GM18505 (cell line): Measurements from ENCODE around the gene KCNAB1.

Source experiments
- ATAC-seq: cut with Tn5 transposase; IDR thresholded peaks from one replicate; pipeline ENCODE4 v1.9.1; 2021; ENCODE audit not compliant: unreplicated experiment
- POLR2A ChIP-seq: IDR thresholded peaks from 4 replicates; pipeline ENCODE4 v1.6.1; 2011; ENCODE audit warnings: borderline replicate concordance; ENCODE audit not compliant: insufficient read depth, insufficient read length; ENCODE audit errors: extremely low read depth

KCNAB1 gene

GRCh38 chr3:156300929-156301840 is 180.8 kb downstream of the KCNAB1 start:
- no peak for ATAC-seq

DNA sequence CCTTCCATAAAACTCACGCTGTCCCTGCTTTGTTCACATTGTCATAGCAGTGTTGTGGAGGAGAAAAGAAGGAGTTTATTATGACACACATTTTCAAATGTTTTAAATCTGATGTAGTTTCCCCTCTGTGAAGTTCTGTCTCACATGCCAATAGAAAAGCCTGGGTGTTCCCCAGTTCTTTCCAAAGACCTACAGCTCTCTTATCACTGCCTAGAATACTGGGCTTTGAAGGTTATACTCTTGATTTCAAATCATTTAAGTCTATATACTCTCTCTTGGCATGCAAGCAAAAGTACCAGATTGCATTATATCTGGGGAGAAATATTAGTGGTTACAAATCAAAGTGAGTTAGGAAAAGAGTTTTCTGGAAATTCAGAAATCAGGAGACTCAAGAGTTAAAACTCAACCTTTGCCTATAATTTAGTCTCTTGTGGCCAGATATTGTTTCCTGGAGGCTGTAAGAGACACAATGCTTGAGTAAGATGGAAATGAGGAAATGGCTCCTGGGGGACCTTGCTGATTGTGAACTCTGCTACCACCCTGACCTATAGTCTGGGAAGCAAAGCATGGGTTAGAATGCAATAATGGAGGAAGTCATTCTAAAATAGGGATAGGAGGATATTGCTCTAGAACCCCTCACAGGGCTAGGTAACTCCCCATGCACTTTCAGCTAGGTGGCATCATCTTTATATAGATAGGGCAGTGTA is 182.8 kb downstream of the KCNAB1 start:
- no peak for ATAC-seq
- TF ChIP-seq POLR2A, result no peak

More at GRCh38 chr3:156300929-156301840, 180.8 kb downstream of the KCNAB1 start:
- TF ChIP-seq POLR2A, result no peak

GRCh38 chr3:156304406-156304805 is 184.0 kb downstream of the KCNAB1 start:
- ATAC-seq, result no peak
- TF ChIP-seq POLR2A, result no peak

DNA sequence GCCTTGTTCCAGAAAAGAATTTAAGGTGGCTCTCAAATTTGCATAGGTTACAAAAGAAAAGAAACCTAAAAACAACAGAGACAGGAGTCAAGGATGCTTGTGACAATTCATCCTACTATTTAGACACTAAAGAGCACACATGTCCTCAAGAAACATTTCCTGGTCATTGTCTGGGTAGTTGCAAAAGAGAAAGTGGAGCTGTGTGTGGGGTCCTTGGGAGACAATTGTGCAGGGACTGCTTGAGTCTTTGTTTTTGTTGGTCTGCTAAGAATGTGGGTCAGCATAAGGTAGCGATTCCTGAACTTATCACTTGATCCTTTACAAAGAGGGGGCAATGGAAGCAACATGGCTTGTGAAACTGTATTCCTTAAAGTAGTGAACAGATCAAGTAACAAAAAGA is 185.3 kb downstream of the KCNAB1 start:
- TF ChIP-seq POLR2A, result no peak
- no peak for ATAC-seq

DNA sequence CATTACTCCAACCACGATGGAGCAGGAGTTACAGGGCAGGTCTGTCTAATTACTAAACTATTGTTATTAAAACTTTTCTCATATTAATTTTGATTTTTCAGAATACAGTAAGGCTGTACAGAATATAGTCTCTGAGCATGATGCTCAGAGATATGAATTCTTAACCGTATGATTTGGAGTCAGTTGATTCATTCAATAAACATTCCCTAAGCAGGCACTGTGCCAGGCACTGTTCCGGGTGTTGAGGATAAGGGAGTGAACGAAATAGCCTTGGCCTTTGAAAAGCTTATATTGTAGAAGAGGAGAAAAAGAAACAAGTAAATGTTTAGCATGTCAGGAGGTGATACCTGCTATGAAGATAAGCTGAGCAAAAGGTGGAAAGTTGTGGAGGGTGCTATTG is 187.3 kb downstream of the KCNAB1 start:
- ATAC-seq, result no peak
- no peak for TF ChIP-seq POLR2A

DNA sequence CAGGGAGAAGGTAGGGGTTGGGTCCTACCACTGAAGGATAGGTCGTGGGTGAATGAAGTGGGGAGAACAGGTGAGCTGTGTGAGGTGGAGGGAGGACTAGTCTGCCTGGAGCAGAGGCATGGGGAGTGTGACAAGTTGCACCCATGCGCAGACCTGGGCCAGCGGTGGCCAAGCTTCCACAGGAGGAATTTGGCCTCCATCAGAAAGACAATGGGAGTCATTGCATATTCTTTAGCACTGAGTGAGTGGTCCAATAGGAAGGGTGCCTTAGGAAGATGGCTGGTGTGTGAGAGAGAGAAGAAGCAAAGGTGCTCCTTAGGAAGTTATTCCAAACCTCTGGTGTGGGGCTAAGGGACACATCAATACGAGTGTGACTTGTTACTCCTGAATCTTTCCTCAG is 191.1 kb downstream of the KCNAB1 start:
- TF ChIP-seq POLR2A, result no peak
- ATAC-seq, result no peak

DNA sequence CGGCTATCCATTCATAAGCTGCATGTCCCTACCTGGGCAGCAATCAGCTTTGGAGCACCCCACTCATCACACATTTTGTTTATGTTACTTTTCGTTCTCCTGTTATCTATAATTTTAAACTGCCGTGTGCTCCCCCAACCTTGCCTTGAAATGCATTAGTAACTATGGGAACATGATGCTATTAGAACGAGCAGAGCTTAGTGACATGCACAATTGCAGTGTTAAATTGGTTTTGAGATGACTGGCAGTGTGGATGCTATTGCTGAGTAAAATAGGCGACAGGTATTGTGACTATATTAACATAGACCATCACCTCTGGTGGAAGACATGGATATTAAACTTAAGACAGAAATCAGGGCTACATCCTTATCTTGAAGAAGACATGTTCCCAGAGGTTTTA is 191.6 kb downstream of the KCNAB1 start:
- no peak for ATAC-seq
- no peak for TF ChIP-seq POLR2A

DNA sequence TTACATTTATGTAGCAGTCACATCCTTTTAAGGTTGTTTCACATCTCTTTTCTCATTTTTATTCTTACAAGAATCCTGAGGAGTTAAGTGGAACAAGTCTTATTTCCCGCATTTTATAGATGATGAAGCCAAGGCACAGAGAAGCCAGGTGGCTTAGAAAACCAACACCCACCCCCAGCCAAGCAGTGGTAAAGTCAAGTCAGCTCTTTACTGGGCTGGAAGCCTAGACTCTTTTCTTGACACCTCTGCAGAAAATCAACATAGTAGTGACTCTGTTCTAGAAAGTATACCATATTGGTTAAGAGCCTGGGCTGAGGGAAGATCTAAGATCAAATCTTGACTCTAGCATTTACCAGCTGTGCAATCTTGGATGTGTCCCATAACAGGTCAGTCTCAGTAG is 195.7 kb downstream of the KCNAB1 start:
- ATAC-seq, result no peak
- TF ChIP-seq POLR2A, result no peak

DNA sequence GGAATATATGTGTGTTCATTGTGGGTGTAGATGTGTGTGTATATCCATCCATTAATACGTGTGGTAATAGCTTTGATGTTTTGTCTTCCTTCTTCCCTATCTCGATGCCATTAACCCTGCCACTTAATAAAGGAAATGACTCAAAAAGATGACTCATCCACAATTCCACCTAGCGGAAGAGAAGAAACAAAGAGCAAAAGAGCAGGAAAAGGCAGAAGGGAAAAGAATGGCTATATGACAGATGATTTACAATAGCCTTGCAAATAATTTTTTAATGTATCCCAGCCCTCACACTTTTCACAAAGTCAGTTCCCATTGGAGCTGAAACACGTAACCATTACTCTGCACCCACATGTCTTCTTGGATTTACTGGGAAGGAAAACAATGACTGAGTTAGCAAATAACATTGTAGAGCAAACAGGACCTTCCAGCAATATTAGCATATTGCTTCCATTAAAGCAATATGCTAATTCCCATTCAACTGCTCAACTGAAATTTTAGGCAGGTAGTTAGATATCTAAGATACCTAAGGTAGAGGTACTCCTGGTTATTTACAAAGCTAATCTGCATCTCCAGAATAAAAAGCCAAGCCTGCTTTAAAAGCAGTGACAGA is 197.2 kb downstream of the KCNAB1 start:
- ATAC-seq, result no peak
- no peak for TF ChIP-seq POLR2A

DNA sequence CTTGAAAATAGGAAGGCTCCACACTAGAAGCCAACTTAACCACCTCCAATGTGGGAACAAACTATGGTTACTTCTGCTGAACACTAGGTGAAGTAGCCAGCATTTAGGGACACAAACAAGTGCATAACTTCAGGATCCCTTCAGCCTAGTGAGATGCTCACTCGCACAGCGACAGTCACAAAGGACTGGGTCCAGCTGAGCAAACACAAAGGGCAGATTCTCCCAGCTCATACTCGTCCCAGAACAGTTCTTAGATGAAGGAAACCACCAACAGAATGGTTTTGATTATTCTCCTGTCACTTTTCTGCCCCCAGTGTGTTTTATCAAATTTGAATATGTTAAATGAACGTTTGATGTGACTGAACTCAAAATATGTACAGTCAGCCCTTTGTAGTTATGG is 201.6 kb downstream of the KCNAB1 start:
- no peak for TF ChIP-seq POLR2A
- no peak for ATAC-seq

- TF ChIP-seq POLR2A, result no peak
- ATAC-seq, result no peak
Observed at GRCh38 chr3:156323466-156323865, 203.1 kb downstream of the KCNAB1 start.

DNA sequence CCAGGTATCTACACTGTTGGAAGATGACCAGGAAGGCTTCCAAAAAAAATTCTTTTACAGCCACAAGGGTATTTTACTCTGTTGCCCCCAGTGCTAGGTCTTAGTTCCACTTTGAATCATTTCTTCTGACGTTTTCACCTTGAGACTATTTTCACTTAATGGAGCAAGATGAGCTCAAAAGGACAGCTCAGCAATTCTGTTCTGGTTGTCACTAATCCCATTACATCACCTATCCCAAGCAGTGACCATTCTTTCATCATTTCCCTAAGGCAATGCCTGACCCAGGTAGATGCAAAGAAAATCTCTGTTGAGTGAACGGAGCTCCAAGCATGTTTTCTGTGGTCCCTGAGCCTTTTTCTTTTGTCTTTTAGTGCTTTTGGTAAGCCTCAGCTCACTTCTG is 210.0 kb downstream of the KCNAB1 start:
- ATAC-seq, result no peak
- TF ChIP-seq POLR2A, result no peak

DNA sequence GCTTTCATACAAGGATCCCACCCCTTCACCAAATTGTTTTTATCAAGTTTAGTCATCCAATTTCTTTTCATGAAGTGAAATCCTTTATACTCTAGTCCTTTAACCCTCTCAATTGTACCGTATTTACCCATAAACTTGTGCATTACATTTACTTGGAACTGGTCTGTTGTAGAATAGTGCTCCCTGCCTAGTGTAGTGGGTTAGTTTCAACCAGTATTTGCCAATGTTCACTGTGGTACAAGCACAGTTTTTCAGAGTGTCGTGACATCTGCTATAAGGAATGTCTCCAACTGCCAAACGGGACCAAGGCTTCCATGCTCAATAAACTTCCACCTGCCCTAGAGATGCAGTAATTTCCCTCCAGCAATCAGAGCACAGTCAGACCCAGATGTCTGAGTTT is 211.9 kb downstream of the KCNAB1 start:
- no peak for TF ChIP-seq POLR2A
- ATAC-seq, result no peak
